Measurements from ENCODE around the gene TJP2.
"Not testable (repeated sequence)": the region's sequence is repeated elsewhere in the genome, so short reads cannot be mapped to it uniquely, and the experiment has no call there.

The TJP2 gene

DNA sequence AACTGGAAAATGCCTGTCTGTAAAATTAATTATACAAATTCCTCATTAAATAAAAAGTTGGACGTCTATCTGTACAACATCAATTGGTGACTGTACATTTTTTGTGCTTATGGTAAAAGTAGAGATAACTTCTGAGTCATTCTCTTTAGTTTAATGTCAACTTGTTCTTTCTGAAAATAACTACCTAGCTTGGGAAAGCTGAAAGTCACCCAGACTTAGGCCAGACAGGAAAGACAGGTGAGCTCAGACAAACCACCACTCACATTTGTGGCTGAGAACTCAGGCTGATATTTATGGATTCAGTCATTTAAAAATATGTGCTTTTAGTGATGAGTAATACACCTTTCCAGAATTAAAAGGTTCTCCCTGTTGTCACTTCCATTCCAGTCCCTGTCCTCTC lies 119.1 kb downstream of the TJP2 start:
- H3K27ac Mint-ChIP-seq = no peak overlapping the region
- no peaks in the 10 kb centered on the region for H3K9me3 Mint-ChIP-seq
- H3K4me3 Mint-ChIP-seq = no peak overlapping the region
- H3K4me1 Mint-ChIP-seq (ENCODE audit: low read depth) = no peaks in the 10 kb centered on the region
- H3K36me3 Mint-ChIP-seq (ENCODE audit: low read depth) = no peaks in the 10 kb centered on the region
- no peaks in the 10 kb centered on the region for H3K27me3 Mint-ChIP-seq (ENCODE audit: low read depth)

DNA sequence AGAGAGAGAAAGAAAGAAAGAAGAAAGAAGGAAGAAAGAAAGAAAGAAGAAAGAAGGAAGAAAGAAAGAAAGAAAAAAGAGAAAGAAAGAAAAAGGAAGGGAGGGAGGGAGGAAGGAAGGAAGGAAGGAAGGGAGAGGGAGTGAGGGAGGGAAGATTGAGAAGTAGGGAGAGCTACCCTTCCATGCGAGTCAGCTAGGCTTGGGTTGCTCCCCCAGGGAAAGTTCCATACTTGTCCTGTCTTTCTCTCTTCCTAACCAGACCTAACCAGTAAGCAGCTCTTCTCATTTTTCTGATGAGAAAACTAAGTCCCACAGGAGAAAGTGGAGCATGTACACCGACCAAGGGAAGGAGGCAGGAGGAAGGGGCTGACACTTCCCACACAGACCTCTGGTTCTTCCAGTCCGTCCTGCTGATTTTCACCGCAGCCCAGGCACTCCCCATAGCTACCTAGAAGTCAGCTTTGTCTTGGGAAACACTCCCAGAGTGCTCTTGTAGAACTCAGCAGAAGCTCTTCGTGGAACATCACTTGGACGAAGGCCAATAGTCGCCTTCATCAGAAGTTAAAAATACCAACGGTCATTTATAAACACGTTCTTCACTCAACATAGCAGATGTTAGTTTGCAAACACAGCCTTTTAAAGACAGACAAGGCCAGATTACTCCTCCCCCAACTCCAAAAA lies 121.9 kb downstream of the TJP2 start:
- Mint-ChIP-seq H3K27me3 (ENCODE audit: low read depth) (peaks cover 5% of the 10 kb centered on the region), H3K4me1 (ENCODE audit: low read depth) (no peaks in the 10 kb centered on the region)

DNA sequence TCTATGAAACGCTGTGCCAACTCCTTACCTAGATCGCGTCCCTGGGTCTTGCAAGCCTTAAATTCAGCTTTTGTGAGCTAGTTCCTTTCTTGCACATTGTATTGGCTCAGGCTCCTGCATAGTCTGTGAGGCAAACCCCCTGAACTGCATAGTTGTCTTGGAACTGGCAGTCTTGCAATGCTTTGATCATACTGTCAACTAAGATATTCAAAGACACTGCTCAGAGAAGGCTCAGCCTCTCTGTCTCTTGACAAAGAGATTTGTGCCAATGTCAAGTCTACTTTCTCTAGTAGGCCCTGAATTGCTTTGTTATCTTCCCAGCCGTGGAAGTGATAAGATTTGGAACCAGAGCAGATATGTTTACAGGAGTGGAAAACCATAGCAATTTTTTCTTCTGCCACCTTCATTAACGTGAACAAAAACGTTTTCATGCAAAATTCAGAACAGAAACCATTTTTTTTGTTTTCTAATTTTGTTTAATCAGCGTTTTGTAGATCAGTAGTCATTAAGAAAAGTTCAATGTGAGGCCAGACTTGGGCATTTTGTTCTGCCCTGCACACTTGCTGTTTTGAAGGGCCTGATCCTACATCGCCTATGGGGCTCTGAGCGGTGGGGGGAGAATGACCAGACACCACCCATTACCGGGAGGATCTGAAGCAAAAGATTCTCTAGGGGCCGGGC lies 123.4 kb downstream of the TJP2 start:
- H3K27me3 Mint-ChIP-seq (ENCODE audit: low read depth) = peaks cover 9% of the 10 kb centered on the region
- no peaks in the 10 kb centered on the region for H3K9me3 Mint-ChIP-seq
- no peak overlapping the region for H3K27ac Mint-ChIP-seq
- H3K4me1 Mint-ChIP-seq (ENCODE audit: low read depth) = no peaks in the 10 kb centered on the region
- H3K4me3 Mint-ChIP-seq = no peak overlapping the region
- no peaks in the 10 kb centered on the region for H3K36me3 Mint-ChIP-seq (ENCODE audit: low read depth)

More for the DNA sequence above, 121.9 kb downstream of the TJP2 start:
- Mint-ChIP-seq H3K4me3 (no peak overlapping the region), H3K9me3 (no peaks in the 10 kb centered on the region), H3K36me3 (ENCODE audit: low read depth) (no peaks in the 10 kb centered on the region), H3K27ac (no peak overlapping the region)

DNA sequence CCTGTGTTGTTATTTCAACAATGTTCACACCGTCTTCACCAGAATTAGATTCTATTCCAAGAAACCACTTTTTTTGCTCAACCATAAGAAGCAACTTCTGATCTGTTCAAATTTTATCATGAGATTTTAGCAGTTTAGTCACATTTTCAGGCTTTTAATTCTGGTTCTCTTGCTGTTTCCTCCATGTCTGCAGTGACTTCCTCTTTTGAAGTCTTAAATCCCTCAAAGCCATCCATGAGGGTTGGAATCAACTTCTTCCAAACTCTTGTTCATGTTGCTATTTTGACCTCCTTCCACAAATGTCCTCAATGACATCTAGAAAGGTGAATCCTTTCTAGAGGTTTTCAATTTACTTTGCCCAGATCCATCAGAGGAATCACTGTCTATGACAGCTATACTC lies 125.2 kb downstream of the TJP2 start:
- H3K27me3 Mint-ChIP-seq (ENCODE audit: low read depth) = peaks cover 9% of the 10 kb centered on the region
- no peaks in the 10 kb centered on the region for H3K9me3 Mint-ChIP-seq
- no peak overlapping the region for H3K27ac Mint-ChIP-seq
- H3K4me1 Mint-ChIP-seq (ENCODE audit: low read depth) = no peaks in the 10 kb centered on the region
- H3K4me3 Mint-ChIP-seq = no peak overlapping the region
- H3K36me3 Mint-ChIP-seq (ENCODE audit: low read depth) = no peaks in the 10 kb centered on the region

DNA sequence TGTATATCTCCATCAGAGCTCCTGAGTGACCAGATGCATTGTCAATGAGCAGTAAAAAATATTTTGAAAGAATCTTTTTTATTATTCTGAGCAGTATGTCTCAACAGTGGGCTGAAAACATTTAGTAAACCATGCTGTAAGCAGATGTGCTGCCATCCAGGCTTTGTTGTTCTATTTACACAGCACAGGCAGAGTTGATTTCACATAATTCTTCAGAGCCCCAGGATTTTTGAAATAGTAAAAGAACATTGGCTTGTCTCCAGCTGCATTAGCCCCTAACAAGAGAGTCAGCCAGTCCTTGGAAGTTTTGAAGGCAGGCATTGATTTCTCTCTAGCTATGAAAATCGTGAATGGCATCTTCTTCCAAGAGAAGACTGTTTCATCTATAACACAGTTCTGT lies 125.7 kb downstream of the TJP2 start:
- H3K4me3 Mint-ChIP-seq = no peak overlapping the region
- H3K27me3 Mint-ChIP-seq (ENCODE audit: low read depth) = peaks cover 9% of the 10 kb centered on the region
- no peaks in the 10 kb centered on the region for H3K9me3 Mint-ChIP-seq
- H3K36me3 Mint-ChIP-seq (ENCODE audit: low read depth) = no peaks in the 10 kb centered on the region
- no peak overlapping the region for H3K27ac Mint-ChIP-seq
- no peaks in the 10 kb centered on the region for H3K4me1 Mint-ChIP-seq (ENCODE audit: low read depth)

DNA sequence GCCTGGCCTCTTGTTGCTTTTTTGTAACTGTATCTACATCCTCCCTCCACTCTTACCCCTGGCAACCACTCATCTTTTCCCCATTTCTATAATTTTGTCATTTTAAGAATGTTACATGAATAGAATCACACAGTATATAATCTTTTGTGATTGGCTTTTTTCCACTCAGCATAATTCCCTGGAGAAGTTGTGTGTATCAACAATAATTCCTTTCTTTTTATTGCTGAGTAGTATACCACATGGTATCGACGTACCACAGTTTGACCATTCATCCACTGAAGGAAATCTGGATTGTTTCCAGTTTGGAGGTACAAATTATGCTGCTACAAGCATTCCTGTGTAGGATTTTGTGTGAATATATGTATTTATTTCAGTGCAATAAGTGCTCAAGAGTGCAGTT lies 129.3 kb downstream of the TJP2 start:
- no peaks in the 10 kb centered on the region for H3K4me1 Mint-ChIP-seq (ENCODE audit: low read depth)
- H3K4me3 Mint-ChIP-seq = no peak overlapping the region
- H3K27me3 Mint-ChIP-seq (ENCODE audit: low read depth) = peaks cover 9% of the 10 kb centered on the region
- no peaks in the 10 kb centered on the region for H3K36me3 Mint-ChIP-seq (ENCODE audit: low read depth)
- no peaks in the 10 kb centered on the region for H3K9me3 Mint-ChIP-seq
- H3K27ac Mint-ChIP-seq = no peak overlapping the region

DNA sequence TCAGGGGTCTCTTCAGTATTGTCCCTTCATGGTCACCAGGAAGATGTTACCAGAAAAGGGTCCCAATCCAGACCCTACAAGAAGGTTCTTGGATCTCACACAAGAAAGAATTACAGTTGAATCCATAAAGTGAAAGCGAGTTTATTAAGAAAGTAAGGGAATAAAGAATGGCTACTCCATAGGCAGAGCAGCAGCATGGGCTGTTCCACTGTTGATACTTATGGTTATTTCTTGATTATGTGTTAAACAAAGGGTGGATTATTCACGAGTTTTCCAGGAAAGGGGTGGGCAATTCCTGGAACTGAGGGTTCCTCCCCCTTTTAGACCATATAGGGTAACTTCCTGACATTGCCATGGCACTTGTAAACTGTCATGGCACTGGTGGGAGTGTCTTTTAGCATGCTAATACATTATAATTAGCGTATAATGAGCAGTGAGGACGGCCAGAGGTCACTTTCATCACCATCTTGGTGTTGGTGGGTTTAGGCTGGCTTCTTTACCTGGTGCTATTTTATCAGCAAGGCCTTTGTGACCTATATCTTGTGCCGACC lies 132.9 kb downstream of the TJP2 start:
- not testable (repeated sequence) for H3K27ac Mint-ChIP-seq; H3K9me3 Mint-ChIP-seq; H3K27me3 Mint-ChIP-seq (ENCODE audit: low read depth); H3K4me3 Mint-ChIP-seq; H3K4me1 Mint-ChIP-seq (ENCODE audit: low read depth); H3K36me3 Mint-ChIP-seq (ENCODE audit: low read depth)

DNA sequence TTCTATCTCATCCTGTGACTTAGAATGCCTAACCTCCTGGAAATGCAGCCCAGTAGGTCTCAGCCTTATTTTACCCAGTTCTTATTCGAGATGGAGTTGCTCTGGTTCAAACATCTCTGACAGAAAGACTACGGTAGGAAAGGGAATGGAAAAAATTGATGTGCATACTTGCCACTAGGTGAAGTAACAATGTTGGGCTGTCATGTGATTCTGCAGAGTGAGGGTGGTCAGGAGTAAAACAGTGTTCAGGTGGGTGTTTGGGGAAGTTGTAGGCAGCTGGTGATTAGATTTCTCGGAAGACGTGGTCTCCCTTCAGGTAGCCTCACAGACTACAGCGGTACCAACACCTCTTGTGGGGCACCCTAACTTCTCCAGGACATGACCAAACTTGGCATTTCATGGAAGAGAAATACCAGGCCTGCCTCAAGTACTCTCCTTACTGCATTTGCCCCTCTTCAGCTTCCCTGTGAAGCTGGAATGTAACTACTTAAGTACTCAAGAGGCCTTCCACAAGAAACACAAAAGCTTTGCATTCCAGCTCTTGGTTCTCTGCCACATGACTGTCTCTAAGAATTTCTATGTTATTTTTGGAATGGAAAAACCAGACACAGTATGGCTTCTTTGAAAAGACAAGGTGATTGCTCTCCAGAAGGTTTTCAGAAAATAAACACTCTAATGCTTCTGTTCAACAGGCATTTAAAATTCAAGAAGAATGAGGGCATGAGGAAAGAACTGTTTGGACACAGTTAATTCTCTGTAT lies 133.5 kb downstream of the TJP2 start:
- Mint-ChIP-seq H3K27ac (no peak overlapping the region), H3K27me3 (ENCODE audit: low read depth) (peaks cover 4% of the 10 kb centered on the region)

DNA sequence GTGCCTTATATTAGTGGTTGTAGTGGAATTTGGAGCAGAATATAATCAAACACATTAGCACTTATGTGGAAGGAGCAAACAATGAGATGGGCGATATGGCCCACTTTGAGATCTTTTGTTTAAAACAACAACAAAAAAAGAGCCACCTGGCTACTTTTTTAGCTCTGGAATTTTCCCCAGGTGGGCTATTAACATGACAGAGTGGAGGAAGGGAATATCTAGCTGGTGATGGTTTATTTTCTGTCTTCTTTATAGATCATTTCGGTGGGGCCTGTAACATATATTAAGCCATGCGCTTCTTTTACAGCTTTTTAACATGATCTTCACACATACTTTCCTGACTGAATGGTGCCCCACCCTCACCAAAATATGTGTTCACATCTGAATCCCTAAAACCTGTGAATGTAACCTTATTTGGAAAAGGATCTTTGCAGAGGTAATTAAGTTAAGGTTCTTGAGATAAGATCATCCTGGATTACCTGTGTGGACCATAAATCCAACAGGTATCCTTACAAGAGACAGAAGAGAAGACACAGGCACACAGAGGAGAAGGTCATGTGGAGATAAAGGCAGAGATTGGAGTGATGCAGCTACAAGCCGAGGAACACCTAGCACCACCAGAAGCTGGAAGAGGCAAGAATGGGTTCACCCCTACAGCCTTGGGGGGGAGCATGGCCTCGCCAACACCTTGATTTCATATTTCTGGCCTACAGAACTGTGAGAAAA lies 134.3 kb downstream of the TJP2 start:
- Mint-ChIP-seq H3K4me3 (no peak overlapping the region), H3K27ac (no peak overlapping the region), H3K9me3 (peaks cover 8% of the 10 kb centered on the region), H3K27me3 (ENCODE audit: low read depth) (peaks cover 4% of the 10 kb centered on the region), H3K36me3 (ENCODE audit: low read depth) (no peaks in the 10 kb centered on the region), H3K4me1 (ENCODE audit: low read depth) (no peaks in the 10 kb centered on the region)

More for the DNA sequence above, 133.5 kb downstream of the TJP2 start:
- Mint-ChIP-seq H3K4me1 (ENCODE audit: low read depth) (no peaks in the 10 kb centered on the region), H3K9me3 (peaks cover 8% of the 10 kb centered on the region), H3K36me3 (ENCODE audit: low read depth) (no peaks in the 10 kb centered on the region), H3K4me3 (no peak overlapping the region)

DNA sequence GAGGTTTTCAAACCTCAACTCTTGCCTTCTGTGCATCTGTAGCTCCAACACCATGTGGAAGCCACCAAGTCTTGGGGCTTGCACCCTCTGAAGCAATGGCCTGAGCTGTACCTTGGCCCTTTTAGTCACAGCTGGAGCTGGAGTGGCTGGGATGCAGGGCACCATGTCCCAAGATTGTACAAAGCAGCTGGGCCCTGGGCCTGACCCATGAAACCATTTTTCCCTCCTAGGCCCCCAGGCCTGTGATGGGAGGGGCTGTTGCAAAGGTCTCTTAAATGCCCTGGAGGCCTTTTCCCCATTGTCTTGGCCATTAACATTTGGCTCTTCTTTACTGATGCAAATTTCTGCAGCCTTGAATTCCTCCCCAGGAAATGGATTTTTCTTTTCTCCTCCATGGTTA lies 139.1 kb downstream of the TJP2 start:
- no peaks in the 10 kb centered on the region for H3K36me3 Mint-ChIP-seq (ENCODE audit: low read depth)
- H3K4me1 Mint-ChIP-seq (ENCODE audit: low read depth) = no peaks in the 10 kb centered on the region
- H3K9me3 Mint-ChIP-seq = peaks cover 18% of the 10 kb centered on the region
- H3K27ac Mint-ChIP-seq = no peak overlapping the region
- no peak overlapping the region for H3K4me3 Mint-ChIP-seq
- H3K27me3 Mint-ChIP-seq (ENCODE audit: low read depth) = peaks cover 4% of the 10 kb centered on the region

DNA sequence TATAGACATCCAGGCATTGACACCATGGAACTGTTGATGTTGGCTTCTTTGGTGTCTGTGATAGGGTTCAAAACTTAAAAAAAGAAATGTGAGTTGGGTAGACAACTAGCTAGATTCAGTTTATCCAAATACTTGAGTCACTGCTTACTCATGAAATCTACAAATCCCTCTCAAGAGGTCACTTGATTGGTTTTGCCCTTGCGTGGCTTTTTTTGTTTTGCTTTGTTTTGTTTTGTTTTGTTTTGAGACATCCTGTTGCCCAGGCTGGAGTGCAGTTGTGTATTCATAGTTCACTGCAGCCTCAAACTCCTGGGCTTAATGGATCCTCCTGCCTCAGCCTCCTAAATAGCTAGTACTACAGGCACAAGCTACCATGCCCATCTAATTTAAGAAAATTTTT lies 140.5 kb downstream of the TJP2 start:
- no peak overlapping the region for H3K4me3 Mint-ChIP-seq
- no peaks in the 10 kb centered on the region for H3K4me1 Mint-ChIP-seq (ENCODE audit: low read depth)
- H3K9me3 Mint-ChIP-seq = peaks cover 18% of the 10 kb centered on the region
- H3K27ac Mint-ChIP-seq = no peak overlapping the region
- H3K27me3 Mint-ChIP-seq (ENCODE audit: low read depth) = no peaks in the 10 kb centered on the region
- no peaks in the 10 kb centered on the region for H3K36me3 Mint-ChIP-seq (ENCODE audit: low read depth)

DNA sequence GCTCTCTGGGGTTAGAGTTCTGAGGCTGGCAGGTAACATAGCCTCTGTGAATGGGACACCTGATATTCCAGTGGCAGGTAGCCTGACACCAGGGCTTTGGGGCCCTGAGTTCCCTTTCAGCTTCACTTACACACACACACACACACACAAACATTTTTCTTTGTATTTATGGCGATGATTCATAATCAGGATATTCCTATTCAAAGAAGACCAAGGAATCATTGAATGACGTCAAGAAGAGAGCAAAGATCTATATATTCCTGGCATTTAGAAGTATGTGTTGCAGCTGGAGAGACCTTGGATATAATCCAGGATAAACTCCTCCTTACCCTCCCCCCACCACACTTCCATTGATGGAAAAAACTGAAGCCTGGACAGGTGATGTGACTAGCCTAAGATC lies 143.0 kb downstream of the TJP2 start:
- Mint-ChIP-seq H3K4me1 (ENCODE audit: low read depth) (no peaks in the 10 kb centered on the region), H3K9me3 (peaks cover 15% of the 10 kb centered on the region), H3K36me3 (ENCODE audit: low read depth) (no peaks in the 10 kb centered on the region), H3K4me3 (no peak overlapping the region), H3K27me3 (ENCODE audit: low read depth) (peaks cover 13% of the 10 kb centered on the region), H3K27ac (no peak overlapping the region)

DNA sequence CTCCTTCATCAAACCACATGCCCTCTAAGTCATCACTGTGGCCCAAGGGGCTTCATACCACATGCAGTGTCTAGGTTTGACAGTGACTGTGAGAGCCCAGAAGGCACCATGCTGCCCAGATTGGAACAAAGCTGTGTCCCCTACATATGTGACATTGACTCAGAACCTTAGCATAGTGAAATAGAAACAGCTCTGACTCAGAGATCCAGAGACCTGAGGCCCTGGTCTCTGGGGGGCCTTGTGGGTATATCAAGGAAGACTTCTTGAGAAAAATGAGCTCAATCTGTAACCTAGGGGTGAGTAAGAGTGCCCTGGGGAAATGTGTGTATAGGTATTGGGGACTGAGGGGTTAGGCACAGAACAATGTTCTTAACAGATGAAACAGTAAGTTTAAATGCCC lies 143.8 kb downstream of the TJP2 start:
- no peak overlapping the region for H3K27ac Mint-ChIP-seq
- no peaks in the 10 kb centered on the region for H3K36me3 Mint-ChIP-seq (ENCODE audit: low read depth)
- H3K4me1 Mint-ChIP-seq (ENCODE audit: low read depth) = no peaks in the 10 kb centered on the region
- H3K9me3 Mint-ChIP-seq = peaks cover 10% of the 10 kb centered on the region
- H3K27me3 Mint-ChIP-seq (ENCODE audit: low read depth) = peaks cover 18% of the 10 kb centered on the region
- H3K4me3 Mint-ChIP-seq = no peak overlapping the region

DNA sequence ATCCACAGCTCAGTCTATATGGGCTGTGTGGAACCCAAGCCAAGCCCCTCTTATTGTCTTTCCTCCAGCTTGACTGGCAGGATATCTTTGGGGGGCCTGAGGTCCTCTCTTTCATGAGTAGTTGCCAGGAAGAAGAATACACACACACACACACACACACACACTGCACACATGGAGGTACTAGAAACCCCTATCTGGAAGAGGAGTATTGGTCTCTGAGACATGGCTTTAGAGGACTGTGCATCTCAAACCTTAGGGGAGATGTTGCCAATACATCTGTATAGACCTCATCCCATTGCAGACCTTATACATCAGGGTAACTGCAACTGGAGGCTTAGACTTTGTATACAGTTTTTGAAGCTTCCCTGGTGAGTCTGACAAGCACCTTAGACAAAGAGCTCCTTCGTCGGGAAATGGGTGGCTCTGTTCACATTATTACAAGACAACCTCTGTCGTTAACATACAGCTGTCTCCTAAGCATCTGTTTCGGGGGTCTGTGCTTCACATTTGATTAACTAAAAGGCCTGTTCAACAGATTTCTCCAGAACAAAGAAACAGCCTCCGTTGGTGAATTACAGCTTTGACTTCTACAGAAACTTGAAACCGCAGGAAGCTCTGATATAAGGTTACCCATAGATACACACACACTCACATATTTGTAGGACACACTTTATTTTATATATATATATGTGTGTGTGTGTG lies 145.4 kb downstream of the TJP2 start:
- no peak overlapping the region for H3K27ac Mint-ChIP-seq
- H3K27me3 Mint-ChIP-seq (ENCODE audit: low read depth) = peaks cover 32% of the 10 kb centered on the region
- H3K36me3 Mint-ChIP-seq (ENCODE audit: low read depth) = no peaks in the 10 kb centered on the region
- H3K4me3 Mint-ChIP-seq = no peak overlapping the region
- no peaks in the 10 kb centered on the region for H3K9me3 Mint-ChIP-seq
- H3K4me1 Mint-ChIP-seq (ENCODE audit: low read depth) = no peaks in the 10 kb centered on the region

Measured in T-helper 1 cell treated with Interleukin-12 subunit alpha and Interleukin-12 subunit beta and Interleukin-4 antibody, amounts not matched to agents 30 μg/mL and 1 μg/mL, for 36 hours (primary cell).